Spleen (tissue), 11 donors: ENCODE measurements around the gene GGPS1. TPM values are rescaled to one million over a fixed set of nuclear protein-coding genes. Genes with fewer than 3 reads are reported as not detected.
"Not testable (repeated sequence)": the region's sequence is repeated elsewhere in the genome, so short reads cannot be mapped to it uniquely, and the experiment has no call there.

Experiments
- DNase-seq: peaks from one replicate; pipeline ENCODE4 v3.0.0-alpha.2; 2020
- H3K27ac ChIP-seq, 8 donors: fragments of 200-600 bp; sonication (generic) in 7 of 8; 1 replicate in 4 of 8; 2 replicates in 4 of 8; pipeline versions ENCODE4 v1.5.0 to v1.8.0; 2016 to 2021; ENCODE audit warnings: inconsistent platforms in 4 of 8, mild to moderate bottlenecking in 4 of 8, moderate library complexity in 1 of 8
- H3K27me3 ChIP-seq, 7 donors: fragments of 200-600 bp; sonication (generic) in 6 of 7; replicated peaks in 1 of 7; 1 replicate in 4 of 7; 2 replicates in 3 of 7; pipeline versions ENCODE4 v1.5.0 to v1.8.0; 2016 to 2021; ENCODE audit warnings: inconsistent platforms in 3 of 7, mild to moderate bottlenecking in 1 of 7
- H3K36me3 ChIP-seq, 6 donors: fragments of 200-600 bp; sonication (generic) in 5 of 6; 1 replicate in 4 of 6; 2 replicates in 2 of 6; pipeline versions ENCODE4 v1.5.0 to v1.8.0; 2016 to 2021; ENCODE audit warnings: inconsistent platforms in 2 of 6
- H3K4me1 ChIP-seq, 6 donors: fragments of 200-600 bp; sonication (generic) in 5 of 6; 1 replicate in 3 of 6; 2 replicates in 3 of 6; pipeline versions ENCODE4 v1.5.0 to v1.8.0; 2016 to 2021; ENCODE audit warnings: inconsistent platforms in 3 of 6
- H3K4me3 ChIP-seq, 8 donors: fragments of 200-600 bp; sonication (generic) in 7 of 8; 1 replicate in 4 of 8; 2 replicates in 4 of 8; pipeline versions ENCODE4 v1.5.0 to v1.8.0; 2016 to 2021; ENCODE audit warnings: inconsistent platforms in 4 of 8, mild to moderate bottlenecking in 4 of 8, moderate library complexity in 2 of 8
- H3K9me3 ChIP-seq, 8 donors: fragments of 200-600 bp; sonication (generic) in 7 of 8; 1 replicate in 4 of 8; 2 replicates in 4 of 8; pipeline versions ENCODE4 v1.5.0 to v1.8.0; 2016 to 2021; ENCODE audit warnings: inconsistent platforms in 4 of 8
- POLR2A ChIP-seq, 3 donors: fragments of 450-650 bp; IDR thresholded peaks; one replicate each; pipeline ENCODE4 v1.5.1; 2017; ENCODE audit warnings: antibody characterized with exemption in 3 of 3, mild to moderate bottlenecking in 1 of 3
- POLR2AphosphoS5 ChIP-seq, 3 donors: sonication (generic); formaldehyde crosslinking; IDR thresholded peaks; one replicate each; pipeline ENCODE4 v1.5.1; 2017; ENCODE audit warnings: antibody characterized with exemption in 3 of 3
- WGBS, 5 donors: extraction: QIAGEN DNeasy Blood & Tissue Kit in 3 of 5; methylation state at CpG; one replicate each; pipeline versions ENCODE4 v1.1.5 to v1.1.7; 2013 to 2018; 5-methylcytosine and 5-hydroxymethylcytosine counted together
- intact Hi-C: fragments of 100-400 bp; cut with DNase I; formaldehyde crosslinking; loops from one replicate; pipeline ENCODE4 v1.15.0; 2023; ENCODE audit warnings: low total_unique reads
- polyA plus RNA-seq, 3 donors: library from polyadenylated mRNA; stranded (reverse); fragments of 200-250 nt; gene quantifications; one replicate each; pipeline ENCODE4 v1.2.1, GENCODE V29; 2013
- total RNA-seq, 7 donors: library from RNA; depleted of rRNA in 3 of 7; stranded (reverse); fragments of >200 nt in 3 of 7; fragmentation: NEBNext Ultra II Directional in 4 of 7; extraction: Animal tissue kit (Norgen Biotek cat#: 25700) in 4 of 7; gene quantifications; one replicate each; pipeline versions ENCODE4 v1.1.0 to v1.2.1, GENCODE V29; 2016 to 2021
- TF ChIP-seq, protein P1 (sequence below), 11 experiments: fragments of 200-600 bp in 7 of 11; fragments of 450-650 bp in 4 of 11; sonication (generic) in 4 of 11; IDR thresholded peaks in 8 of 11; conservative IDR thresholded peaks in 3 of 11; 1 replicate in 7 of 11; 2 replicates in 4 of 11; pipeline versions ENCODE4 v1.4.0 to v1.8.0; 2016 to 2021; ENCODE audit warnings: antibody characterized with exemption in 11 of 11, inconsistent platforms in 4 of 11, mild to moderate bottlenecking in 1 of 11
- donor health status: healthy with polysubstance abuse.
- donor health status: DM: no; HTN: no; CAD: no; lungs with moderate emphysema.
- donor health status: DM: no; HTN: no; CAD: no.
- donor health status: Bipolar disorder and iron deficiency.
- donor health status: healthy.
- donor health status: DM: no; HTN: no; CAD: no.
- donor health status: DM: yes; HTN: yes; CAD: no.

The GGPS1 gene
- total and polyA plus RNA-seq, 10 donors, result 23.6 to 34.9 (median 25.8) TPM

DNA sequence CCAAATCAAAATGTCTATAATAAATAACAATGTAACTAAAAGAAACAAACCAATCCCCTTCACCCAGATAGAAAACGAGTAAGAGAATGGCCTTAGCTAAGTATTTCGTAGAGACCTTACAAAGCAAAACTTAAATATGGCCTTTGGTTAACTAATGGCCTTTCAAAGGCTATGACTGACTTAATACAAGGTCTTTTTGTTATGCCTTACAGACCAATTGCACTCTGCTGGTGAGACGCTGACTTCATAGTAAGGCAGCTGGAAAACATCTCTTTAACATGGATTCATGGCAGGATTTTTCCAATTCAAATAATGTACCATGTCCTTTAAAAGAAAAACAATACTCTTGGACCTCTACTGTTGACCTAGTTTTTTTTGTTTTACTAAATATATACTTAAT lies 23.1 kb downstream of the GGPS1 start:
- H3K36me3 ChIP-seq, result peaks cover 0 to 4% (median 0%) of the 10 kb centered on the region in 6 donors
- intact Hi-C loops, result no loop called here
- TF ChIP-seq, protein P1, sequence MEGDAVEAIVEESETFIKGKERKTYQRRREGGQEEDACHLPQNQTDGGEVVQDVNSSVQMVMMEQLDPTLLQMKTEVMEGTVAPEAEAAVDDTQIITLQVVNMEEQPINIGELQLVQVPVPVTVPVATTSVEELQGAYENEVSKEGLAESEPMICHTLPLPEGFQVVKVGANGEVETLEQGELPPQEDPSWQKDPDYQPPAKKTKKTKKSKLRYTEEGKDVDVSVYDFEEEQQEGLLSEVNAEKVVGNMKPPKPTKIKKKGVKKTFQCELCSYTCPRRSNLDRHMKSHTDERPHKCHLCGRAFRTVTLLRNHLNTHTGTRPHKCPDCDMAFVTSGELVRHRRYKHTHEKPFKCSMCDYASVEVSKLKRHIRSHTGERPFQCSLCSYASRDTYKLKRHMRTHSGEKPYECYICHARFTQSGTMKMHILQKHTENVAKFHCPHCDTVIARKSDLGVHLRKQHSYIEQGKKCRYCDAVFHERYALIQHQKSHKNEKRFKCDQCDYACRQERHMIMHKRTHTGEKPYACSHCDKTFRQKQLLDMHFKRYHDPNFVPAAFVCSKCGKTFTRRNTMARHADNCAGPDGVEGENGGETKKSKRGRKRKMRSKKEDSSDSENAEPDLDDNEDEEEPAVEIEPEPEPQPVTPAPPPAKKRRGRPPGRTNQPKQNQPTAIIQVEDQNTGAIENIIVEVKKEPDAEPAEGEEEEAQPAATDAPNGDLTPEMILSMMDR (IDR thresholded peaks at IDR 0.05 in 8 of 11, conservative IDR thresholded peaks at IDR 0.05 in 3 of 11), result no peak
- no peak for TF ChIP-seq POLR2AphosphoS5 (IDR thresholded peaks at IDR 0.05)
- TF ChIP-seq POLR2A (IDR thresholded peaks at IDR 0.05), result no peak
- no peak overlapping the region for H3K4me3 ChIP-seq
- no peaks in the 10 kb centered on the region for H3K9me3 ChIP-seq
- H3K27me3 ChIP-seq, result no peaks in the 10 kb centered on the region
- WGBS, 5 donors, result 78 to 92% (median 88%) methylated on average over 3 of the region's 3 CpGs
- H3K4me1 ChIP-seq, result no peaks in the 10 kb centered on the region
- no peak overlapping the region for H3K27ac ChIP-seq
- no peak for DNase-seq

DNA sequence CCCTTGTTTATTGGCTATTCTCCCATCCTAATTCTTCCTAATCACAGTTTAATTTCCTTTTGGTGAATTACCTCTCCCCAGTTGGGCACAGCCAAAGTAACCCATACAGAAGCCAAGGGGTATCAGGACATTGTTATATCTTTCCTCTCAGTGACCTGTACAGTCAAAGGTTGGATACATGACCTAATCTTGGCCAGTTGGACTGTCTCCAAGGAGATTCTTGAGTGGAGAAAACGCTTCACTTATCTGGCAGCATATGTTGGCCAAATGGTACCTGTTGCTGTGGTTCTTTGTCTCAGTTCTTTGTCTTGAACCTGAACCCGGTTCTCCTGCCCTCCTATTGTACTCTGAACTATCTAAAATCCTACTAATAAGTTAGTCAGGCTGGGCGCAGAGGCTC lies 23.5 kb downstream of the GGPS1 start:
- Histone ChIP-seq H3K4me1 (no peaks in the 10 kb centered on the region), H3K27ac (no peak overlapping the region), H3K36me3 (no peaks in the 10 kb centered on the region), H3K27me3 (no peaks in the 10 kb centered on the region), H3K9me3 (no peaks in the 10 kb centered on the region), H3K4me3 (no peak overlapping the region)
- TF ChIP-seq, protein P1 (IDR thresholded peaks at IDR 0.05 in 8 of 11, conservative IDR thresholded peaks at IDR 0.05 in 3 of 11), result no peak
- no peak for TF ChIP-seq POLR2AphosphoS5 (IDR thresholded peaks at IDR 0.05)
- no peak for TF ChIP-seq POLR2A (IDR thresholded peaks at IDR 0.05)
- WGBS, 5 donors, result 74 to 85% (median 76%) methylated on average over 3 of the region's 3 CpGs
- no peak for DNase-seq
- intact Hi-C loops, result no loop called here

GRCh38 chr1:235357485-235358373 lies 29.4 kb downstream of the GGPS1 start:
- Histone ChIP-seq H3K4me1 (no peaks in the 10 kb centered on the region), H3K27me3 (no peaks in the 10 kb centered on the region), H3K9me3 (no peaks in the 10 kb centered on the region), H3K4me3 (no peak overlapping the region), H3K27ac (no peak overlapping the region), H3K36me3 (no peaks in the 10 kb centered on the region)
- DNase-seq, result no peak
- no peak for TF ChIP-seq POLR2AphosphoS5 (IDR thresholded peaks at IDR 0.05)
- TF ChIP-seq, protein P1 (IDR thresholded peaks at IDR 0.05 in 8 of 11, conservative IDR thresholded peaks at IDR 0.05 in 3 of 11), result no peak
- TF ChIP-seq POLR2A (IDR thresholded peaks at IDR 0.05), result no peak
- 72 to 84% (median 83%) methylated on average over 11 of the region's 11 CpGs for WGBS, 5 donors
- intact Hi-C loops, result no loop called here

DNA sequence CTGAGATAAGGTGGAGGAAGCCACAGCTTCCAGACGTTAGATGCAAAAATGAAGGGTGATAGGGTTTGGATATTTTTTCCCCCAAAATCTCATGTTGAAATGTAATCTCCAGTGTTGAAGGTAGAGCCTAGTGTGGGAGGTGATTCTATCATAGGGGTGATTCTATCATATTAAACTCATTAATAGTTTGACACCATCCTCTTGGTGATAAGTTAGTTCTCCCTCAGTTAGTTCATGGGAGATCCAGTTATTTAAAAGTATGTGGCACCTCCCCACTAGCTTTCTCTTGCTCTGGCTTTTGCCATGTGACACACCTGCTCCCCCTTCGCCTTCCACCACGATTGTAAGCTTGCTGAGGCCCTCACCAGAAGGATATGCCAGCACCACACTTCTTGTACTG lies 30.5 kb downstream of the GGPS1 start:
- Histone ChIP-seq H3K9me3 (no peaks in the 10 kb centered on the region), H3K27me3 (no peaks in the 10 kb centered on the region), H3K4me3 (no peak overlapping the region), H3K27ac (no peak overlapping the region), H3K4me1 (no peaks in the 10 kb centered on the region), H3K36me3 (no peaks in the 10 kb centered on the region)
- 83 to 88% (median 85%) methylated on average over 3 of the region's 3 CpGs for WGBS, 5 donors
- no peak for TF ChIP-seq POLR2AphosphoS5 (IDR thresholded peaks at IDR 0.05)
- no peak for TF ChIP-seq POLR2A (IDR thresholded peaks at IDR 0.05)
- TF ChIP-seq, protein P1 (IDR thresholded peaks at IDR 0.05 in 8 of 11, conservative IDR thresholded peaks at IDR 0.05 in 3 of 11), result no peak
- intact Hi-C loops, result no loop called here
- no peak for DNase-seq

- H3K9me3 ChIP-seq, H3K4me3 ChIP-seq, H3K36me3 ChIP-seq, DNase-seq, intact Hi-C loops, H3K27me3 ChIP-seq, H3K27ac ChIP-seq: not testable (repeated sequence)
- 90 to 99% (median 96%) methylated on average over 9 of the region's 9 CpGs for WGBS, 5 donors
- peaks cover 0 to 28% (median 21%) of the 10 kb centered on the region in 6 donors for H3K4me1 ChIP-seq
These were observed 35.8 kb downstream of the GGPS1 start for GRCh38 chr1:235364189-235364588.
